ENCODE data around the gene RP9.

- no peak for TF ChIP-seq CTCF (IDR thresholded peaks at IDR 0.05)
- no peak for TF ChIP-seq POLR2A (IDR thresholded peaks at IDR 0.05)
Observed at GRCh38 chr7:33087858-33088257, 21.3 kb downstream of the RP9 start.

Measured in lower leg skin (tissue), 3 donors.